ENCODE results near the gene NFE2.
A peak's percentile ranks its signal among the peaks of the same experiment; 100 is the strongest.
"Not testable (repeated sequence)": the region's sequence is repeated elsewhere in the genome, so short reads cannot be mapped to it uniquely, and the experiment has no call there.

The NFE2 gene

GRCh38 chr12:54281261-54281638 lies 19.6 kb downstream of the NFE2 start:
- not testable (repeated sequence) for DNase-seq

DNA sequence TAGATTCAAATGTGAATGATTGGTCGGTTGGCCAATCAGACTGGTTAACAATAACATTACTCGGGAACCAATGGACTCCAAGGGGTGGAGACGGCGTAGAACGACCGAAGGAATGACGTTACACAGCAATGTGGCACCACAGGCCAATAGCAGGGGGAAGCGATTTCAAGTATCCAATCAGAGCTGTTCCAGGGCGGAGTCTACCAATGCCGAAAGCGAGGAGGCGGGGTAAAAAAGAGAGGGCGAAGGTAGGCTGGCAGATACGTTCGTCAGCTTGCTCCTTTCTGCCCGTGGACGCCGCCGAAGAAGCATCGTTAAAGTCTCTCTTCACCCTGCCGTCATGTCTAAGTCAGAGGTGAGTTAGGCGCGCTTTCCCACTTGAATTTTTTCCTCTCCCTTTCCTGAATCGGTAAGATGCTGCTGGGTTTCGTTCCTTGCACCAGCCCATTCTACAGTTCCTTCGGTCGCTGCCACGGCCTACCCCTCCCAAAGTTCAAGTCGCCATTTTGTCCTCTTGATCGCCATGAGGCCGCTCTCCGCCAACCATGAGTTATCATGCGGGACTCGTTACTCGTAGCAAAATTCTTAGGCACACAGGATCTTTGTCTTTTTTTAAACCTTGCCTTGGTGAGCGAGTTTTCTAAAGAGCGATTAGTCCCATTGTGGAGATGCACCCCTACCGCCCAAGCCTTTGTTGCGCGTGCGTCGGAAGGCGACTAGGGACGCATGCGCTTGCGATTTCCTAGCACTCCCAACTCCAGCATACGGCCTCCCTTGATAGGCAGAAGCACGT lies 20.2 kb downstream of the NFE2 start, which contains the start of gene HNRNPA1:
HNRNPA1 (plus strand) TSS at position 259 of the 793 bp plus-strand sequence; CDS start at position 341, 82 bp downstream.
- peak; percentile 98 for DNase-seq

- DNase-seq, result peak; percentile 96
These were observed 21.0 kb downstream of the NFE2 start, which contains the start of gene CBX5 for GRCh38 chr12:54279632-54280467. Gene CBX5, minus strand, starts transcription at chr12:54280122. Its CDS starts 22,472 bp downstream, at chr12:54257650.

DNA sequence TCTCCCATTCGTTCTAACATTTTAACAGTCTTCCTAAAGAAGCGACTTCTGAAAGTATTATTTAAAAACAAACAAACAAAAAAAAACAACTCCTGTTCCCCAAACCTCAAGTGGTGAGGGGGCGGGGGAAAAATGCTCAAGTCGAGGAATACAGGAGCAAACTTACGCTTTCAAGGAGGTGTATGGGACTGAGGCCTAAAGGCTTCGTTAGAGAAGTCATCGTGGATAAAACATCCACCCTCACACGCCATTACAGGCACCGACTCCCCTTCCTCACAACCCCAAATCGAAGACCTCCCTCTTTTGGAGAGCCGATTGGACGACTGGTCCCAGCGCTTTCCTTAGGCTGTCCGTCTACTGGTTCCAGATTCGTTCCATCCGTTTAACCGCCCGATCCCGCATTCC lies 21.6 kb downstream of the NFE2 start:
- DNase-seq, result no peak

- DNase-seq, result no peak
These were observed 23.0 kb downstream of the NFE2 start for GRCh38 chr12:54277823-54278276.

DNA sequence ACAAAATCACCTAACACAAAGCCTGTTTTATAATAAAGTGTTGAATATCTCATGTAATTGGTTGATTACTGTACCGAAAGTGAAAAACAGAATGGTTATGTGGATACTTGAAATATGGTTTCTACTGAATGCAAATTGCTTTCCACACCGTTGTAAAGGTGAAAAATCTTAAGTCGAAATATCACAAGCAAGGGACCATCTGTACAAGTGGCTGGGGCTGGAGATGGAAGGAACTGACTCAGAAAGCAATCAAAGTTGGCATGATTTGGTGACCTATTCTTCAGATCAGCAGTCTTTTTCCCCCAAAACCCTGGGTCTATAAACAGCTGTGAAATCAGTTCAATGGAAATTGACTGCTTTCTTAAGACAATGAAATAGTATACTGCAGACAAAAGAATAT lies 24.4 kb downstream of the NFE2 start:
- no peak for DNase-seq

GRCh38 chr12:54273981-54274380 lies 26.8 kb downstream of the NFE2 start:
- DNase-seq, result no peak

- DNase-seq, result no peak
These were observed 28.6 kb downstream of the NFE2 start for GRCh38 chr12:54272214-54272613.

DNA sequence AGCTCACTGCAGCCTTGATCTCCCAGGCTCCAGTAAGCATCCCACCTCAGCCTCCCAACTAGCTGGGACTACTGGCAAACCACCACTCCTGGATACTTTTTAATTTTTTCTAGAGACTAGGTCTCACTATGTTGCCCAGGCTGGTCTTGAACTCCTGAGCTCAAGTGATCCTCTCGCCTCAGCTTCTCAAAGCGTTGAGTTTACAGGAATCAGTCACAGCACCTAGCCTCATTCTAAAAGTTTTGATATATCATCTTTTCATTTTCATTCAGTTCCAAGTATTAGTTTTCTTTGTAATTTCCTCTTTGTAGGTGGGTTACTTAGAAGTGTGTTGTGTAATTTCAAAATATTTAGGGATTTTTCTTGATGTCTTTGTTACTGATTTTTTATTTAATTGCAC lies 30.5 kb downstream of the NFE2 start:
- no peak for DNase-seq

DNA sequence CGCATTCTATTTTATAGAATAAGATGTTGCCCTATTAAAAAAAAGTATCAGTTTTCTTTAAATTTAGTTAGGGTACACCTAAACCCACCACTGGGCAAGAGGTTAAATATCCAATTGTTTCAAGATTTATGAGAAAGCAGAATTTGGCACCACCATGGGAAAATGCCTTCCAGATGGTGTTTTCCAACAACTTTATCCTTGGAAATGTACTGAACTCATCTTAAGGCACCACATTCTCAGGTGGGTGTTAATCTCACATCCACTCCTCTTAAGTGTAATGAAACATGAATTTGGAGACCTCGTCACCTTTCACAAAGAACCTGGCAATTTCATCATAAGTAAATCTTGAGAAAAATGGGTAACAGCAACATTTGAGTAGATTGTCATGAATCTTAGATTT lies 34.0 kb downstream of the NFE2 start:
- DNase-seq, result no peak

DNA sequence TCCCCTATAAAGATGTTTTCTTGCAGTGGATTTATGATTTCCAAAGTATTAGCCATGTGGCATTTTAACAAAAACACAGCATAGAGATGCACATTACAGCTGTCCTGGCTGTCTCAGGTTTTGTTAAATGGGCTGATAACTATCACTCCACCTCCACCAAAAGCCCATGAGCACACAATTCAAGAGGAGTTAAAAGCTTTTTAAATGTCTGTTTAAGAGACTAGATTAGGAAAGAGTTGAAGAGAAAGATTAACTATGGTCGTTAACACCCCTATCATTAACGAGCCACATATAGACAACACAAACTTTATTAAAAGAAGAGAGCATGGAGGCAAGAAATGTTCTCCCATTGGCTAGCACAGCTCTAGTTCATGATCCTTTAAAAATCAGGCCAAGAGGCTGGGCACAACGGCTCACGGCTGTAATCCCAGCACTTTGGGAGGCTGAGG lies 35.4 kb downstream of the NFE2 start:
- DNase-seq, result no peak

DNA sequence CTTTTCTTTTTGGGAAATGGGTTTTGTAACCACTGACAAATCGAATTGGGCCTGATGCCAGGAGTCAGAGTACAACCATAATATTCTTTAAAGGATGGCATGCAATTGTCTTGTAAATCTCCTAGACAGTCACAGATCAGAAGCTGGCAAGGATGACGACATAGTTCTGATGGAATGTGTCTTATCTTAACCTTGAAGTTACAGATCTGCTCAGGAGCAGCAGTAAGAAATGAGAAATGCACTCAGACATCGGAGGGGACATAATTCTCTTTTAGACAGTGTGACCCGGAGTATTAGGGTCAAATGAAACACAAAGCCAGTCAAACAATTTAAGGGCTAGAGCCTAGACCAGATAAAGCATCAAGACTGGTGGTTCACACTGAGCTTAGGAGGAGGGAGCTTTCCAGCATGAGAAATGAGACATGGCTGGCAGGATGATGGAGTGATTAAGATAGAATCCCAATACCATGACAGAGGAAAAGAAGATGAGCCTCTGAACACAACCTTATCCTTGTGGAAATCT lies 38.4 kb downstream of the NFE2 start:
- no peak for DNase-seq

- no peak for DNase-seq
These were observed 38.9 kb downstream of the NFE2 start for GRCh38 chr12:54261815-54262402.

GRCh38 chr12:54259194-54260011 lies 41.4 kb downstream of the NFE2 start:
- no peak for DNase-seq

DNA sequence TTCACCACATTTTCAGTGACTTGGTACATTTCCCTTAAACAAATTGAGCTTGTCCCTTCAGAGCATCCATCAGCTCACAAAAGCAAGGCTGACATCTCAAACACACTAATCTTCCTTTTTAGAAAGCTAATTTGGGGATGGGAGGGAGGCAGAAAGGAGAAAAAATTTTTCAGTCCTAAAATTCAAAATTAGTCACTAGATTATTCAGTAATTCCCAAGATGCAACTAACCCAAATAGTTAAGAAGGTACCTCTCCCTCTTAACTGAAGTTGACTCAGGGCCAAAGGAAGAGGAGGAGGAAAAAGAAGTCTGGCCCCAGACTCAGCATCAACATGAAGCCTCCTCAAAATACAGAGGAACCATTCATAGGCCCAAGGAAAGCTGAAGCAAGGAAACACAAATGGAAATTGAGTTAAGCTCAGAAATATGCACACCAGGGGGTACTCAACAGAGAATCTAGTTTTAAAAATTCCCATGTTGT lies 42.6 kb downstream of the NFE2 start:
- no peak for DNase-seq

DNA sequence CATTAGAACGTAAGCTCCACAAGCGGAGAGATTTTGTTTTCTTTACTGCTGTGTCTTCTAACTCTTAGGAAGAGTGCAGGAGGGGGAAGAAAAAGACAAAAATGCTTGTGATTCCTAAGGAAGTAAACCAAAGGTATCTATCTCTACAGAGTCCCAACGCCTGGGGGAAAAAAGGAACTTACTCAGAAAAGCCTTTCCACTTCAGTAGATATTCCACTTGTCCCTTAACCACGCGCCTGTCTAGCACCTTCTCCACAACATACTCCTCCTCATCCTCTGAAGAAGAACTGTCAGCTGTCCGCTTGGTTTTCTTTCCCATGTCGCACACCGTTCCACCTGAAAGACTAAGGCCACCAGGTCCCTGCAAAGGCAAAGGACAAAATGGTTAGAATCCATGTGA lies 43.5 kb downstream of the NFE2 start:
- DNase-seq, result no peak

DNA sequence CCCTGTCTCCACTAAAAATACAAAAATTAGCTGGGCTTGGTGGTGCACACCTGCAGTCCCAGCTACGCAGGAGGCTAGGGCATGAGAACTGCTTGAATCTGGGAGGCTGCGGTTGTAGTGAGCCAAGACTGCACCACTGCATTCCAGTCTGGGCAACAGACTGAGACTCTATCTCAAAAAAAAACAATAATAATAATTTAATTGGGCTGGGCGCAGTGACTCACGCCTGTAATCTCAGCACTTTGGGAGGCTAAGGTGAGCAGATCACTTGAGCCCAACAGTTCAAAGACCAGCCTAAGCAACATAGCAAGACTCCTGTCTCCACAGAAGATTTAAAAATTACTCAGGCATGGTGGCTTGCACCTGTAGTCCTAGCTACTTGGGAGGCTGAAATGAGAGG lies 47.6 kb downstream of the NFE2 start:
- no peak for DNase-seq

DNA sequence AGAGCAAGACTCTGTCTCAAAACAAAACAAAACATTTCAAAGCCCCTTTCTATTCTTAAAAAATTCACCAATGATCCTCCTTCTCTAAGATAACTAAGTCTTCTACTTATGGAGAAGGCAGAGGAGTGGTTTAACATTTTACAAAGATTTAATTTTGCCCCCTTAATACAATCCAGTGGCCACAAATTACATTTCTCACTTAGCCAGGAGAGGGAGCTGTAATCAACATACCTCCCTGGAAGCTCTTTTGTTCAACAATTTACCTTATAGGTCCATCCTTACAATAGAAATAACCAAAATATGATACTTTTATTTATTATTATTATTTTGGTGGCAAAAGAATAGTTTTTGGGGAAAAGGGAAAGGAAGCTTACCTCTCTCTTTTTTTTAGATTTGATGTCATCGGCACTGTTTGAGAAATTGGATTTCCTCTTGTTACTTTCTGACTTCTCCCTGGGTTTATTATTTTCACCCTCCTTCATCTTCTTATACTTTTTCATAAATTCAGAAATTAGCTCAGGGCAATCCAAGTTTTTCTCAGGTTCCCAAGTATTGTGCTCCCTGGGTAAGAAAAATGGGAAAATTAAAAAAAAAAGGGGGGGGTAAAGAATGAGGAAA lies 49.0 kb downstream of the NFE2 start:
- DNase-seq, result no peak

DNA sequence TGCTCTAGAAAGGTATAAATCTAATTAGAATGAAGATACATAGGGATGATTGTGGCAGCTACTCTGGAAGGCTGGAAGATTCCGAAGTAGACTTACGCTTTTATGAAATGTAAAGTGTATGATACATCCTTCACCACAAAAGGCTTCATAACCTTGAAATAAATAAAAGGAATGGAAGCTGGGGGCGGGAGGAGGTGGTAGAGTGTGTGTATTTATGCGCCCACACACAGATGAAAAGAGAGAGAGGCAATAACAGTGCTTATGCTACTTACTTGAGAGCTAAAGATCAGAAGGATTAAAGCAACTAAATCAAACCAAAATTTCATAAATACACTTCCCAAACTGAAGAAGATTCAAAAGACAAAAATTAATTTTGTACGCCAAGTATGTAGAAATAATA lies 51.3 kb downstream of the NFE2 start:
- no peak for DNase-seq

- DNase-seq, result no peak
These were observed 54.7 kb downstream of the NFE2 start for GRCh38 chr12:54246011-54246641.
